Stimulated activated CD8-positive, alpha-beta memory T cell treated with anti-CD3 and anti-CD28 coated beads, Interleukin-15, amount 100 ng/mL, for 4 hours (primary cell): Measurements from ENCODE around the gene C9orf78.

Experiments used
- DNase-seq, 2 donors: peaks; one replicate each; pipeline ENCODE4 v3.0.0-alpha.2; 2020; ENCODE audit warnings: low read depth in 2 of 2

The C9orf78 gene

DNA sequence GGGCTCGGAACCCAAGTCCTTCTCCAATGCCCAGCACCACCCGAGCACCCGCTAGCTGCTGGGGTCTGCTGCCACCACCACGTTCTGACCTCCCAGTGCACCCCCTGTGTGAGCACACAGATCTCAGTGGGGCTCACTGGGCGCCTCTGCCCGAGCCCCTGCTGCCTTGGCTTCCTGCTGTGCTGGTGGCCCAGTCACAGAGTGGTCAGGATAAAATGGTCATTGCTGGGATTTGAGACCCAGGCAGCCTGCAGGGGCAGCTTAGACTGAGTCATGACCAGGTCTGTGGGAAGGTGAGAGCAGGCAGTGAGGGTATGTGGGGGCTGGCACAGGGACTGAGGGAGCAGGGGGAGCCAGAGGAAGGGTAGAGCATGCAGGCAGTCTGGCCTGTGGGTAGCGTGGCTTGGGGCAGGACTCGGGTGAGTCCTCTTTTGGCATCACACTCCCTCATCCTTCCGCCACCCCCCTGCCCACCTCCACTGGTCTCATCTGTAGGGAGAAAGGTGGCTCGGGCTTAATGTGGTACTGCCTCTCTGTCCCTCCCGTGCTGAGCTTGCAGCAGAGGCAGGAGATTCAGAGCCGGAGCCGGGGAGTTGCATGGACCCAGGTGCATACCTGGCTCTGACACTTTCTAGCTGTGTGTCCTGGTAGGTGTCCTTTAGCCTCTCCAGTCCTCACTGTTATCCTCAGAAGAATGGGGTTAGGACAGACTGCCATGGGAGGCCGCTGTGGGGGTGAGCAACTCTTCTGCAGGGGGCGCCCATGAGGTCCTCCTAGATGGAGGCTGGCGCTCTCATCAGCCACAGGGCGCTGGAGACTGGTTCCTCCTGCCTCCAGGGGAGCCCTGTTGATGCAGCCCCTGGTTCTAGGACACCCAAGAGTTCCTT, 32.3 kb upstream of the C9orf78 start:
- DNase-seq, result no peak

DNA sequence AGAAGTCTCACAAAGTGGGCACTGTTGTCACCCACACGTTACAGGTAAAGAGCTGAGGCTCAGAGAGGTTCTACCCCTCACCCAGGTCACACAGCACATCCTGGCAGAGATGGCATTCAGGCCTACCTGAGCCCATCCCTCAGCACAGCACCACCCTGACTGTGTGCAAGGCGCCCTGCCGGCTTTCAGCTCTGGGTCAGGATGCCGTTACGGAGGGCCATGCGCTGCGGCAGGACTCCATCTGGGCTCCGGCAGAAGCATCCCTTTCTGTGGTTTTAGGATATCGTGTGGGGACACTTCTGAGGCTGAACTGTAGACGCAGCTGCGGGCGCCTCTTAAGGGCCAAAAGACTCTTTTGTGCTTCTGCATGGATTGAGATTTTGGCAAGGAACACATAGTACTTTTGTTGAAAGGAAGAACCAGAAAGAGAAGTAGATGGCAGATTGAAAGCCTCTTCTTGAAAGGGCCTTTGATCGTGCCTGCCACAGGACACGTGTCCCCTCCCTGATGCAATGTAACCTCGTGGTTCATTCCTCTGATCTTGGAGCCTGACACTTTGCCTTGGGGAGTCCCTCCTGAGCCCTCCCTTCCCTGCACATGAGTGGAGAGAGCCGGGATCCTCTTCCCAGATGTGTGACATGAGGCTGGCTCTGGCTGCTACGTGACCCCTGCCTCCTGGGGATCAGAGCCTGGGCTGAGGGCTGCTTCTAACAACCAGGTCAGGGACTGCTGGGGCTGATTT, 31.5 kb upstream of the C9orf78 start:
- no peak for DNase-seq

DNA sequence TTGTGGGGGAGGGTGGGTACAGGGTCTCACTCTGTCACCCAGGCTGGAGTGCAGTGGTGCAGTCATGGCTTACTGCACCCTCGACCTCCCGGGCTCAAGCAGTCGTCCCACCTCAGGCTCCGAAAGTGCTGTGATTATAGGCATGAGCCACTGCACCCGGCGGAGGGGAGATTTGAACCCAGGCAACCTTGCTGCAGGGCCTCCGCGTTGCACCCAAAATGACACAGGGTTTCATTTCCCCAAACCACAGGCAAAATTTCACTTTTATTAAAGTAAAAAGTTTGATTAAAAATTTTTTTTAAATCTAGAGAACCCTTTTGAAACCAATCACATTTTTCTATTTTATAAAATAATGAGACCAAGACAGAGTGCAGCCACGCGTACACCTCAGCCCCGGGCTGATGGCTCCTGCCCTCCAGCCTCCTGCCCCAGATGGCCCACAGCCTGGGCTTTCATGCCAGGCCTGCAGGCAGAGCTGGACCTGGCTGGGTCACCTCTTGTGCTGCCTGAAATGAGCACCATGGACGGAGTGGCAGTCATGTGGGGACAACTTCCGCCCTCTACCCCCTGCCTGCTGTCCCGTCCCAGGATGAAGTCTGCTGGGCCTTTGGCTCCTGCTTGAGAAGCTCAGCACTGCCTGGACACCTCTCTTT, 30.7 kb upstream of the C9orf78 start:
- DNase-seq, result no peak

GRCh38 chr9:129864991-129865647, 30.0 kb upstream of the C9orf78 start:
- DNase-seq, result no peak

DNA sequence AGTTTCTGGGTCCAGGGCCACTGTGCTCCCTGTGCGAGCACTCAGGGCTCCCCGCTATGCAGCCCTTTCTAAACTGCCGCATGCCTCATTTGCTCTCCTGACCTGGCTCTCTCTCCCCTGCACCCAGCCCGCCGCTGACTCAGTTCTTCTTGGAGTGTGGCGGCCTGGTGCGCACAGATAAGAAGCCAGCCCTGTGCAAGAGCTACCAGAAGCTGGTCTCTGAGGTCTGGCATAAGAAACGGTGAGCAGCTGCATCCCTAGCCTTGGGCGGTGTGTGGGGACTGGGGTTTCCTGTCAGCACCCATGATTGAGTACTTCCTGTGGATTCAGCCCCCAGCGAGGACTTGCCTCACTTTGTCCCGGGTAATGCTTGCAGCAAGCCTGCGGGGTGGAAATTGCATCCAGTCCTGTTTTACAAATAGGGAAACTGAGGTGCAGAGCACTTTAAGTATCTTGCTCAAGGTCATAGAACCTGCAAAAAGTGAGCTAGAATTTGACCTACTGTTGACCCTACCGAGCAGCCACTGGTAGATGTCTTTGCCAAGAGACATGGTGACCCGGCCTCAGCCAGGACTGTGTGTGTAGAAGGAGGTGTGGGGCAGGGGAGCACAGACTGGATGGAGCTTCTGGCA, 28.1 kb upstream of the C9orf78 start:
- DNase-seq, result peak in 1 of 2 donors; percentile 56

DNA sequence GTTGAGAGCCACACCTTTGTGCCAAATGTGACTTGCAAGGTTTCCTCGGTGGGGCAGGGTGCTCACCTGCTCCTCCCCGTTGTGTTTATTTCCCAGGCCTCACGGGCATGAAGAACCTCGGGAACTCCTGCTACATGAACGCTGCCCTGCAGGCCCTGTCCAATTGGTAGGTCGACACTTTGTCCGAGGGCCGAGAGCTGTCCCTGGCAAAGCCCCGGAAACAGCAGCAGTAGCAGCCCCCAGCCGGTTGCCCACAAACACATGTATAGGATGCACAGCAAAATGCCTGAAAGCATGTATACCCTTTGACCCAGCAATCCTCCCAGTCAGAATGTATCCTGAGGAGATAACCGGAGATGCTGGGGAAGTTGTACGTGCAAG, 26.4 kb upstream of the C9orf78 start:
- no peak for DNase-seq

GRCh38 chr9:129860653-129861446, 25.8 kb upstream of the C9orf78 start:
- no peak for DNase-seq

- DNase-seq, result no peak
These were observed 23.3 kb upstream of the C9orf78 start for GRCh38 chr9:129858167-129858962.

GRCh38 chr9:129857207-129857606, 22.1 kb upstream of the C9orf78 start:
- DNase-seq, result no peak

- no peak for DNase-seq
These were observed 19.6 kb upstream of the C9orf78 start for GRCh38 chr9:129854588-129855110.

- DNase-seq, result no peak
These were observed 18.5 kb upstream of the C9orf78 start for GRCh38 chr9:129853614-129854013.

- no peak for DNase-seq
These were observed 17.5 kb upstream of the C9orf78 start for GRCh38 chr9:129852579-129852978.

DNA sequence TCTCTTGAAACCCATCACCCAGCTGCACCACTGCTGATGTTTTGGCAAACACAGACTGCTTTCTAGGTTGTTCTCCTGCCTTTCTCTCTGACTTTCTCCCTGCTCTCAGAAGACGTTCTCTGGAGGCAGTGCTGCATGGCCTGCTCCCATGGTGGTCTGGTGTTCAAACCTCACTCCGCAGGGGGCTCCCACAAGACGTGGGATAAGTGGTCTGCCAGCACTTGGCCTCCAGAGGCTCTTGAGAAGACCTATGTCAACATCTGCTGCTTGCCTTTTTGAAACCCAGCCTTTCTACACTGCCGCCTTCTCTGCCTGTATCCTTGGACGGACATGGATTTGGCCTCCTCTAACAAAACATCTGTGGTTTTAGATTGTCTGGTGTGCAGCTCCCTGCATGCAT, 16.7 kb upstream of the C9orf78 start:
- DNase-seq, result no peak

DNA sequence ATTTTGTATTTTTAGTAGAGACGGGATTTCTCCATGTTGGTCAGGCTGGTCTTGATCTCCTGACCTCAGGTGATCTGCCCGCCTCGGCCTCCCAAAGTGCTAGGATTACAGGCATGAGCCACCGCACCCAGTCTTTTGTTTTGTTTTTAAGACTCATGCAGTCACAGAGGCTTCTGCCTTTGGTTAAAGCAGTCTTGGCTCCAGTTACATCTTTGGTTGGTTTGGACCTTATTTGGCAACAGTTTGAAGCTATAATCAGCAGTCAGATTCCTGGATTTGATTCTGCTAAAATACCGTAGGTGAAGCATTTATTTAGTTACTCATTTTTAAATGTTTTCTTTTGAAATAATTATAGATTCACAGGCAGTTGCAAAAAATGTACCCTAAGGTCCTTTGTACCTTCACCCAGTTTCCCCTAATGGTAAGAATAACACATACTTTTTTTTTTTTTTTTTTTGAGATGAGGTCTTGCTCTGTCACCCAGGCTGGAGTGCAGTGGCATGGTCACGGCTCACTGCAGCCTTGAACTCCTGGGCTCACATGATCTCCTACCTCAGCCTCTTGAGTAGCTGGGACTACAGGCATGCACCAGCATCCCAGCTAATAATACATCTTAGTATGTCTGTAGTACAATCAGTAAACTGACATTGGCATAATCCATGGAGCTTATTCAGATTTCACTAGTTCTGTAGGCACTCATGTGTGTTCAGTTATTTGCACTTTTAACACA, 15.9 kb upstream of the C9orf78 start:
- DNase-seq, result no peak

- no peak for DNase-seq
These were observed 14.8 kb upstream of the C9orf78 start for GRCh38 chr9:129849901-129850300.

DNA sequence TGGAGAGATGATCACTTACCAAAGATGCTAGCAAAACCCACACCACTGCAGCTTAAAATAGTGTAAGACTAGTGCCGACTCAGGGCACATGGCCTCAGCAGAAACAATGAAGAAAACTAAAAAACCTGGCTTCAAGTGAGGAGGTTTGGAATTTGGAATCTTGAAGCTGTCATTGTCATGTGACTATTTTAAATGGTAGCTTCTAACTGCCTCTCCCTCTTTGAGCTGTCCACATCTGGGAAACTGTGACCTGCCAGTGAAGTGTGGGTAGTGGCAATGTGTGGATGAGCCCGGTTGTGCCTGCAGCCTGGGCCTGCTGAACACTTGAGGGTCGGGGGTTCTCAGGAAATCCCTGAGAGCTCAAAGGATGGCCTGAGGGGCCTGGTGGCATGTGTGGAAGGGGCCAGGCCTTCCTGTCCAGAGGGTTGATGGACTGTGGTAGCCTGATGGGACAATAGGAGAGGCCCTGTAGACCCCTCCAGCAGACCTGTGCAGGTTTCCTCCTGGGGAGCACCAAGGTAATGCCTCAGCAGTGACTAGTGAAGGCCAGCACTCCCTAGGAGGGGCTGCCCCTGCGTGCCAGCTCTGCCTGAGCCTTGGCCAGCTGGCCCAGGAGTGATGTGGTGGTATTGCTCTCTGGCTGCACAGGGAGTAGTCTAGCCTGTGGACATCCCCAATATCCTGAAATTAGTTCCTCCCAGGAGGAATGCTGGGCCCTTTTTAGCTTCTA, 13.8 kb upstream of the C9orf78 start:
- DNase-seq, result no peak

DNA sequence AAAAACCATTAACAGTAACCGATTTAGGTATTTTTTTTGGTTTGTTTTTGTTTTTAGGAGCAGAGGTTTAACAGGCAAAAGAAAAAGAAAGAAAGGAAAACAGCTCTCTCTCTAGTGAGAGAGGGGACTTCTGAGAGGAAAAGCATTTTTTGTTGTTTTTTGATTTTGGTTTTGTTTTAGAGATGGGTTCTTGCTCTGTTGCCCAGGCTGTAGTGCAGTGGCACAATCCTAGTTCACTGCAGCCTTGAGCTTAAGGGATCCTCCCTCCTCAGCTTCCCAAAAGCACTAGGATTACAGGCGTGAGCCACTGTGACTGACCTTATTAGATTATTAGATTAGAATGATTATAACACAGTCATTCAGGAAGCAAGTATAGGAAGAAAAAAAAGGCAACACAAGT, 10.3 kb upstream of the C9orf78 start:
- no peak for DNase-seq

- no peak for DNase-seq
These were observed 6.0 kb upstream of the C9orf78 start for GRCh38 chr9:129841071-129841470.
